ENCODE results near the gene RNF181. TPM values are rescaled to one million over a fixed set of nuclear protein-coding genes. Genes with fewer than 3 reads are reported as not detected.

RNF181 gene
- total and polyA plus RNA-seq, 5 experiments from 2014 or later = 66.0 to 206 (median 165) TPM

- peak overlapping the region in 4 of 10 donors; percentile 26 to 45 (median 42) for H3K4me3 Mint-ChIP-seq
- POLR2A ChIA-PET = interaction anchor here (0.6 to 2.0 kb wide), 6 partner anchors 8 to 477 kb away, joined by 3 to 7 read pairs (median 4); partner anchors contain the start of genes POLR1A, PTCD3 and RNF181
- no peaks in the 10 kb centered on the region for H3K27me3 Mint-ChIP-seq
- peaks cover 0 to 96% (median 28%) of the 10 kb centered on the region in 3 donors for H3K36me3 Mint-ChIP-seq
- peaks cover 8 to 20% (median 18%) of the 10 kb centered on the region in 4 donors for H3K4me1 Mint-ChIP-seq
- H3K9me3 Mint-ChIP-seq = no peaks in the 10 kb centered on the region
- DNase-seq (peak in 2 of 10 donors; percentile 23 to 46), ATAC-seq (peak; percentile 84 to 94)
- peak overlapping the region; percentile 24 to 91 (median 84) for H3K27ac Mint-ChIP-seq
These were observed 33.1 kb downstream of the RNF181 start for GRCh38 chr2:85628658-85629057.

GRCh38 chr2:85631316-85631715, 35.8 kb downstream of the RNF181 start:
- POLR2A ChIA-PET = interaction anchor here (1.0 kb wide), 1 partner anchor 79 kb away, joined by 4 read pairs; no protein-coding TSS in a partner anchor
- Mint-ChIP-seq H3K27ac (peak overlapping the region in 2 of 10 donors; percentile 40 to 53), H3K36me3 (peaks cover 5 to 94% (median 24%) of the 10 kb centered on the region in 3 donors)

DNA sequence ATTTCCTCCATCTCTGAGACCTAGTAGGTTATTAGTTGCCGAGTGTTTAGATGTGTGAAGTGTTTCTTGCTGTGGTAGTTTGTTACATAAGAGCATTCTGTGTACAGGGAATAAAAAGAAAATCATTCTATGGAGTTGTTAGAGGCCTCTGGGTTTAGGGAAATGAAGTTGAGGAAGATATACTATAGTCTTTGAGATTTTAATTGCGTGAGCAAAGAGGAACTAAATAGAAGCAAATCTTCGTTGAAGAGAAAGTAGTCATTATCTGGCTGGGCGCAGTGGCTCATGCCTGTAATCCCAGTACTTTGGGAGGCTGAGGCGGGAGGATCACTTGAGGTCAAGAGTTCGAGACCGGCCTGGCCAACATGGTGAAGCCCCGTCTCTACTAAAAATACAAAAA, 39.5 kb downstream of the RNF181 start:
- DNase-seq (no peak), ATAC-seq (no peak)
- peaks cover 5 to 96% (median 32%) of the 10 kb centered on the region in 3 donors for H3K36me3 Mint-ChIP-seq
- H3K27ac Mint-ChIP-seq = peak overlapping the region in 5 of 10 donors; percentile 5 to 45 (median 14)
- no peaks in the 10 kb centered on the region for H3K9me3 Mint-ChIP-seq
- H3K27me3 Mint-ChIP-seq = no peaks in the 10 kb centered on the region
- no peak overlapping the region for H3K4me3 Mint-ChIP-seq
- peaks cover 12 to 23% (median 20%) of the 10 kb centered on the region in 4 donors for H3K4me1 Mint-ChIP-seq
- POLR2A ChIA-PET = no interaction called here

More at GRCh38 chr2:85631316-85631715, 35.8 kb downstream of the RNF181 start:
- H3K27me3 Mint-ChIP-seq = no peaks in the 10 kb centered on the region
- H3K4me1 Mint-ChIP-seq = peaks cover 13 to 30% (median 28%) of the 10 kb centered on the region in 4 donors
- H3K4me3 Mint-ChIP-seq = no peak overlapping the region
- no peaks in the 10 kb centered on the region for H3K9me3 Mint-ChIP-seq
- DNase-seq (no peak), ATAC-seq (no peak)

DNA sequence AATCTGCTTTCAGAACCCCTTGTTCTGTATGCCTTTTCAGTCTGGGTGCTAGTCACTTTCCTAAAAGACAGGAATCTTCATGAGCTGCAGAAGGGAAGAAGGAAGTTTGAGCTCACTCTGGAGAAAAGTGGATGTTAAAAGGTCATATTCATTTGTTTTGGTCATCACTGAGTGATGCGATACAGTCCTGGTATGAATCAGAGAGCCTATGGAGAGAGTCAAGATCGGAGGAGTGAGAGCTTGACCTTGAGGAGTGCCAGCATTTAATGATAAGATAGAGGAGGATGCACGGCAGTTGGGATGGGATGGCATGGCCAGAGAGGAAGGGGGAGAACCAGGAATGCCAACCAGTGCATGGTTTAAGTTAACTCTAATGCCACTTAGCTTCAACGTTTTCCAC, 40.1 kb downstream of the RNF181 start:
- H3K4me3 Mint-ChIP-seq = no peak overlapping the region
- DNase-seq (no peak), ATAC-seq (no peak)
- H3K9me3 Mint-ChIP-seq = no peaks in the 10 kb centered on the region
- peak overlapping the region in 3 of 10 donors; percentile 11 to 71 (median 56) for H3K27ac Mint-ChIP-seq
- peaks cover 12 to 23% (median 20%) of the 10 kb centered on the region in 4 donors for H3K4me1 Mint-ChIP-seq
- POLR2A ChIA-PET = no interaction called here
- no peaks in the 10 kb centered on the region for H3K27me3 Mint-ChIP-seq
- H3K36me3 Mint-ChIP-seq = peaks cover 5 to 96% (median 32%) of the 10 kb centered on the region in 3 donors

GRCh38 chr2:85642725-85643124, 47.2 kb downstream of the RNF181 start:
- ATAC-seq (no peak), DNase-seq (no peak)
- H3K4me1 Mint-ChIP-seq = peaks cover under 1 to 3% (median 2%) of the 10 kb centered on the region in 4 donors
- POLR2A ChIA-PET = no interaction called here
- H3K27me3 Mint-ChIP-seq = no peaks in the 10 kb centered on the region
- H3K36me3 Mint-ChIP-seq = peaks cover 0 to 97% (median 28%) of the 10 kb centered on the region in 3 donors
- H3K9me3 Mint-ChIP-seq = no peaks in the 10 kb centered on the region
- H3K4me3 Mint-ChIP-seq = no peak overlapping the region
- H3K27ac Mint-ChIP-seq = no peak overlapping the region

GRCh38 chr2:85644909-85645308, 49.4 kb downstream of the RNF181 start:
- Mint-ChIP-seq H3K9me3 (no peaks in the 10 kb centered on the region), H3K4me1 (peaks cover 0 to 8% (median 3%) of the 10 kb centered on the region in 4 donors), H3K27me3 (no peaks in the 10 kb centered on the region), H3K4me3 (no peak overlapping the region), H3K27ac (peak overlapping the region in 1 of 10 donors; percentile 43), H3K36me3 (peaks cover 0 to 98% (median 40%) of the 10 kb centered on the region in 3 donors)
- DNase-seq (no peak), ATAC-seq (no peak)
- POLR2A ChIA-PET = no interaction called here

DNA sequence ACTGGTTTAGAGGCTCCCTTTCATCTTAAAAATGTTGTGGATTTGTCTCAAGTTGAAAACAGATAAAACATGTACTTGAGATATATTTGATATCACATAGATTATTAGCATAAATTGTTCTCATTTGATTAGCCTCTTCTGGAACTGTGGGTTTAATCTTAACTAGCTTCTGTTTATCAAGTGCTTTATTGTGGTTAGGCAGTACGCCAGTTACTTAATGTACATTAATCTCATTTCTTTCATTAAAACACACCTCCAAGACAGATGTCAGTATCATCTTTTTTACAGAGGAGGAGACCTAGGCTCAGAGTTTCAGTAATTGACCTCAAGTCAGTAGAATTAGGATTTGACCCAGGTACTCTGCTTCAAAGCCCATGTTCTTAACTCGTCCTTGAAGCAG, 50.6 kb downstream of the RNF181 start:
- POLR2A ChIA-PET = no interaction called here

More for the DNA sequence above, 50.6 kb downstream of the RNF181 start:
- H3K4me1 Mint-ChIP-seq = peaks cover 0 to 8% (median 3%) of the 10 kb centered on the region in 4 donors
- H3K4me3 Mint-ChIP-seq = no peak overlapping the region
- no peak for DNase-seq
- no peak overlapping the region for H3K27ac Mint-ChIP-seq
- no peaks in the 10 kb centered on the region for H3K9me3 Mint-ChIP-seq
- no peaks in the 10 kb centered on the region for H3K27me3 Mint-ChIP-seq
- ATAC-seq = no peak
- peaks cover 0 to 96% (median 33%) of the 10 kb centered on the region in 3 donors for H3K36me3 Mint-ChIP-seq

Other genes with a start within 250 kb of the RNF181 start
- 10 to 100 TPM; 21.3 to 25.6 TPM for gene RETSAT, start 241.2 kb upstream of the RNF181 start, total RNA-seq
- 10 to 100 TPM in 1 of 3 donors, 1 to 10 TPM in 2; 6.6 to 15.1 (median 9.9) TPM for gene RETSAT, start 241.2 kb upstream of the RNF181 start, polyA plus RNA-seq
- gene ELMOD3, start 241.0 kb upstream of the RNF181 start, total RNA-seq = 10 to 100 TPM; 27.7 to 29.3 TPM
- gene ELMOD3, start 241.0 kb upstream of the RNF181 start, polyA plus RNA-seq = 10 to 100 TPM in 2 of 3 donors, 1 to 10 TPM in 1; 6.3 to 14.5 (median 11.8) TPM
- 1 to 10 TPM; 5.7 to 8.0 TPM for gene CAPG, start 185.4 kb upstream of the RNF181 start, total RNA-seq
- 10 to 100 TPM; 15.7 to 18.6 (median 16.8) TPM for gene CAPG, start 185.4 kb upstream of the RNF181 start, polyA plus RNA-seq
- 1 to 10 TPM; 1.3 to 2.2 TPM for gene SH2D6, start 177.0 kb upstream of the RNF181 start, total RNA-seq
- gene SH2D6, start 177.0 kb upstream of the RNF181 start, polyA plus RNA-seq = not detected
- gene MAT2A, start 56.6 kb upstream of the RNF181 start, total RNA-seq = 100 to 1,000 TPM; 192 to 205 TPM
- 100 to 1,000 TPM in 1 of 3 donors, 10 to 100 TPM in 2; 68.1 to 103 (median 73.0) TPM for gene MAT2A, start 56.6 kb upstream of the RNF181 start, polyA plus RNA-seq
- 10 to 100 TPM; 30.9 to 35.8 TPM for gene GGCX, start 34.3 kb upstream of the RNF181 start, total RNA-seq
- gene GGCX, start 34.3 kb upstream of the RNF181 start, polyA plus RNA-seq = 10 to 100 TPM; 10.4 to 14.6 (median 14.0) TPM
- gene VAMP8, start 18.2 kb upstream of the RNF181 start, total RNA-seq = 10 to 100 TPM; 71.4 to 73.9 TPM
- gene VAMP8, start 18.2 kb upstream of the RNF181 start, polyA plus RNA-seq = 100 to 1,000 TPM; 321 to 405 (median 373) TPM
- 10 to 100 TPM; 24.6 to 24.7 TPM for gene VAMP5, start 11.3 kb upstream of the RNF181 start, total RNA-seq
- gene VAMP5, start 11.3 kb upstream of the RNF181 start, polyA plus RNA-seq = 100 to 1,000 TPM; 135 to 143 (median 139) TPM
- gene TMEM150A, start 7.0 kb downstream of the RNF181 start, total RNA-seq = 10 to 100 TPM; 14.1 to 15.9 TPM
- gene TMEM150A, start 7.0 kb downstream of the RNF181 start, polyA plus RNA-seq = 10 to 100 TPM; 11.6 to 15.1 (median 13.8) TPM
- 10 to 100 TPM; 86.4 to 95.2 TPM for gene C2orf68, start 16.3 kb downstream of the RNF181 start, total RNA-seq
- gene C2orf68, start 16.3 kb downstream of the RNF181 start, polyA plus RNA-seq = 10 to 100 TPM; 15.7 to 21.1 (median 20.4) TPM
- 10 to 100 TPM; 53.0 to 59.5 TPM for gene USP39, start 20.4 kb downstream of the RNF181 start, total RNA-seq
- 10 to 100 TPM; 56.4 to 69.3 (median 57.9) TPM for gene USP39, start 20.4 kb downstream of the RNF181 start, polyA plus RNA-seq
- gene SFTPB, start 72.5 kb downstream of the RNF181 start, total RNA-seq = not detected
- under 1 TPM in 1 of 3 donors, not detected in 2; 0.06 TPM for gene SFTPB, start 72.5 kb downstream of the RNF181 start, polyA plus RNA-seq
- 1 to 10 TPM; 5.3 to 7.3 TPM for gene GNLY, start 98.6 kb downstream of the RNF181 start, total RNA-seq
- gene GNLY, start 98.6 kb downstream of the RNF181 start, polyA plus RNA-seq = 1,000 to 10,000 TPM in 1 of 3 donors, 10 to 100 TPM in 2; 21.0 to 1,108 (median 35.6) TPM
- gene ATOH8, start 158.2 kb downstream of the RNF181 start, total RNA-seq = not detected
- not detected for gene ATOH8, start 158.2 kb downstream of the RNF181 start, polyA plus RNA-seq